SJCRH30 (cell line): ENCODE measurements around the gene NACAD. TPM values are rescaled to one million over a fixed set of nuclear protein-coding genes. Genes with fewer than 3 reads are reported as not detected.

Source experiments
- DNase-seq, 2 experiments: peaks; one replicate each; pipeline ENCODE4 v3.0.0-alpha.2; 2015 to 2020
- H3K27ac ChIP-seq: fragments of 250-450 bp; sonication (Bioruptor Pico); 2 replicates; pipeline ENCODE4 v1.5.1; 2020; ENCODE audit warnings: mild to moderate bottlenecking, moderate library complexity
- H3K27me3 ChIP-seq: fragments of 250-450 bp; sonication (Bioruptor Pico); 2 replicates; pipeline ENCODE4 v1.5.1; 2020; ENCODE audit warnings: mild to moderate bottlenecking, moderate library complexity
- H3K36me3 ChIP-seq: fragments of 250-450 bp; sonication (Bioruptor Pico); 2 replicates; pipeline ENCODE4 v1.5.1; 2020; ENCODE audit warnings: mild to moderate bottlenecking, moderate library complexity
- H3K4me1 ChIP-seq: fragments of 250-450 bp; sonication (Bioruptor Pico); 2 replicates; pipeline ENCODE4 v1.5.1; 2020; ENCODE audit warnings: mild to moderate bottlenecking, moderate library complexity
- H3K4me3 ChIP-seq: fragments of 250-450 bp; sonication (Bioruptor Pico); 2 replicates; pipeline ENCODE4 v1.5.1; 2020; ENCODE audit warnings: mild to moderate bottlenecking, moderate library complexity
- H3K9me3 ChIP-seq: fragments of 250-450 bp; sonication (Bioruptor Pico); replicated peaks from 2 replicates; pipeline ENCODE4 v1.5.1; 2020; ENCODE audit warnings: mild to moderate bottlenecking, moderate library complexity
- total RNA-seq: library from RNA; depleted of rRNA; stranded (reverse); fragments of >200 nt; shearing (Covaris generic); gene quantifications from 2 replicates; pipeline ENCODE4 v1.2.3, GENCODE V29; 2014

Gene NACAD
- total RNA-seq, 1 experiment from 2014 or later, result 4.8 TPM

DNA sequence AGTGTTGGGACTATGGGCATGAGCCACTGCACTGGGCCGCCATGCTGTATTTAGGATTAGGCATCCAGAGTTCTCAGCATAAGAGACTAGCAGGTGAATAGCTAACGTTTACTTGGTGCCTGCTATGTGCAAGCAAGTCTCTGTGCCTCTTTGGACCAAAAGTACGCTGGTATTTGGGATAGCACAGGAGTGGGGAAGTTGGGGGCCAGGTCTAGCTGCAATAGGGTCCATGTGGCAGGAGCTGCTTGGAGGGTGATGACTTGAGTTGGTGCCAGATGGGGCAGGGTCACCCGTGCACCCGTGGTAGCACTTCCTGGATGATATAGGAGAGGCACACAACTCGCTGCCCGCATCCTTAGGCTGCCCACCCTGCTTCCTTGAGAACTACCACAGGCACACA, 22.4 kb downstream of the NACAD start:
- H3K27ac ChIP-seq, result no peak overlapping the region
- peaks cover 23% of the 10 kb centered on the region for H3K36me3 ChIP-seq
- no peaks in the 10 kb centered on the region for H3K9me3 ChIP-seq
- no peaks in the 10 kb centered on the region for H3K4me1 ChIP-seq
- DNase-seq, result no peak
- no peak overlapping the region for H3K4me3 ChIP-seq
- H3K27me3 ChIP-seq, result no peaks in the 10 kb centered on the region

DNA sequence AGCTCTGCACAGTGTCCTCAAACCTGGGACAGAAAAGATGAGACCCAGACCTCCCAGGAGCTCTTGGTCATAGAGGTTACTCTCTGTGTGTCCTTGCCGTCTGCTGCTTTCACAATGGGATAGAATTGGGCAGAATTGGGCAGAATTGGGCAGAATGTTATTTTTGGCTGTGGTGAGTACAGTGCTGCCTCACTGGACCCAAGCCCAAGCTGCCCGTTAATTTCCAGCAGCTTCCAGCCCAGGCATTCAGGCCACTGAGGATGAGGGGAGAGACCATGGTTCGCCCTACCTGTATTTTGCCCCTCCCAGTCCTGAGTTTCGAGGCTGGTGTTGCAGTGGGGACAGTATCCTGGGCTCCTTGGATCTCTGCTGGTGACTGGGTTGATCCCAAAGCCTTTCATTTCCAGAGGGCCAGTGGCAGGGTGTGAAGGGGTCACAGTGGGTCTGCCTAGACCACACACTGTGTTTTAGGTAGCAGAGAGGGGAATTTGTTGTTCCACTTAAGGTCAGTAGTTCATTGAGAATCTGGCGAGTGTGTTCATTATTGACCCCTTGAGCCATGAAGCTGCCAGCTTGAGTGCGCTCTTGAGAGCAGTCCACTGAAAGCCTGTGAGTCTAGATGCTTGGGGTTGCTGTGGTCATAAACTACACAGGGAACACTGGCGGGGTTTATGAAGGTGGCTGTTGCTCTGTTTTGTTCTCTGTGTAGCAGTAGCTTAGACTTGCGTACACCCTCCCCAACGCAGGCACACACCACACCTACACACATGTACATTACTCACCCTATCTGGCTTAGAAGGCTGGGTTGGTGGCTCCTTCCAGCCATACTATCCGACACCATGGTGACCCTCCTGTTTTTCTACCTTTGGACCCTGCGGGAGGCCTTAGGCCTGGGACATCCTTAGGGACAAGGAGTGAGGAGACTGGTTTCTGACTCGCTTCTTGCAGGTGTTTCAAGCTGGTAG, 23.5 kb downstream of the NACAD start:
- Histone ChIP-seq H3K27me3 (no peaks in the 10 kb centered on the region), H3K9me3 (no peaks in the 10 kb centered on the region), H3K4me3 (no peak overlapping the region), H3K36me3 (peaks cover 23% of the 10 kb centered on the region), H3K4me1 (no peaks in the 10 kb centered on the region), H3K27ac (no peak overlapping the region)
- DNase-seq, result no peak

DNA sequence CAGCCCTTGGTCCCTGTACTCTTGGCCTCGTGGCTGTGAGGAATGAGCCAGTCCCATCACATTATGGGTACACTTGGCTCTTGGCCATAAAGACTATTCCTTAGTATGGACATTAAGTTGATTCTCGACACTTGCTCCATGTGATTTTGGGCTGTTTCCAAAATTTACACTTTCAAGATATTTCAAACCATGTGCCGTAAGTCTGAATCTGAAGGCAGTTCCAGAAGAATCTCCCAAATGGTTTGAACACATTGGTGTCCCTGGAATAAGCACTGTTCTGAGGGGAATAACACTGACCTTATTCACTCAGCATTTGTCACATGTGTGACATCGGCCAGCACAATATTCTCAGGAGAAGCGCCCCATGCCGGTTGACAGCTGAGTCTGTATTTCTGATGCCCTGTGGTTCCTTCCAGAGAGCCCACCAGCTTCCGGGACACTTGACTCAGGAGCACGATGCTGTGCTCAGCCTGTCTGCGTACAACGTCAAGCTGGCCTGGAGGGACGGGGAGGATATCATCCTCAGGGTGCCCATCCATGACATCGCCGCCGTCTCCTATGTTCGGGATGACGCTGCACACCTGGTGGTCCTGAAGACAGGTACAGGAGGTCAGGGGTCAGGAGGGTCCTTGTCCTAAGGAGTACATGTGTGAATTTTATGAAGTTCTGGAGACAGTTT, 24.6 kb downstream of the NACAD start:
- peaks cover 16% of the 10 kb centered on the region for H3K36me3 ChIP-seq
- H3K4me3 ChIP-seq, result no peak overlapping the region
- no peak for DNase-seq
- no peaks in the 10 kb centered on the region for H3K4me1 ChIP-seq
- no peak overlapping the region for H3K27ac ChIP-seq
- H3K27me3 ChIP-seq, result no peaks in the 10 kb centered on the region
- no peaks in the 10 kb centered on the region for H3K9me3 ChIP-seq

DNA sequence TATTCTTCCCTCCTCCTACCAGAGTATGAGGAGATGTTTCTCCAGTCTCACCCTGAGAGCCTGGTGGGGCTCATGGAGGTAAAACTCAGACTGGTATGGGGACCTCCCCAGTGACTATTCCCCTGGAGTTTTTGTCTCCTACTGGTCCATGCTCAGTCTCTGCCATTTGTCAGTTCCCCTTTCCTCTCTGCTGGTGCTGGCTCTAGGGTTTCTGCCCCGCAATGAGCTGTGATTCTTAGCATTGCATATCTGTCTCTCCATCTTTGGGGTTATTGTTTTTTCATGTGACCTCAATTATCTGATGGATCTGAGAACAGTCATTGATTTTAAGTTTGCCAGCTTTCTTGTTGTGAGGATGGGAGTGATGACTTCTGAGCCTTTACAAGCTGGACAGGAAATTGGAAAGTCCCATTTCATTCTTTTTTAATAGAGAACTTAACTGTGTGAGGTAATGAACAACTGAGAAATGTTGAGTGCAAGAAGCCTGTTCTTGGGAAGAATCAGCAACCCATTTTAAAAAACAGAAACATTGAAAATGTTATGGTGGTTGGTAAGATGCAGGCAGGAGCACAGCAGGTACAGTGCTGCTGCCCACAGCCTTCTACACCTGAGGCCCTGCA, 26.9 kb downstream of the NACAD start:
- peaks cover 13% of the 10 kb centered on the region; the same call in 1 of the 2 replicates for H3K36me3 ChIP-seq
- DNase-seq, result no peak
- H3K27me3 ChIP-seq, result no peaks in the 10 kb centered on the region
- H3K4me1 ChIP-seq, result no peaks in the 10 kb centered on the region
- no peak overlapping the region for H3K27ac ChIP-seq
- no peaks in the 10 kb centered on the region for H3K9me3 ChIP-seq
- no peak overlapping the region for H3K4me3 ChIP-seq

DNA sequence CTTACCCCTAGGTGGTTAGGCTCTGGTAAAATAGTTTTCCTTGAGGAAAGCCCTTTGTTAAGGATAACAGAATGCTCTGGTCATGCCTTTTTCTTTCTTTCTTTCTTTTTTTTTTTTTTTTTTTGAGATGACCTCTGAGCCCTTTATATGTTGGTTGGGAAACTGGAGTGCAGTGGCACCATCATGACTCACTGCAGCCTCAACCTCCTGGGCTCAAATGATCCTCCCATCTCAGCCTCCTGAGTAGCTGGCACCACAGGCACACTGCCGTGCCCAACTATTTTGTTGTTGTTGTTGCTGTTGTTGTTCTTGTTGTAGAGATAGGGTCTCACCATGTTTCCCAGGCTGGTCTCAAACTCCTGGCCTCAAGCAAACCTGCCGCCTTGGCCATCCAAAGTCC, 27.4 kb downstream of the NACAD start:
- no peak overlapping the region for H3K4me3 ChIP-seq
- peaks cover 13% of the 10 kb centered on the region; the same call in 1 of the 2 replicates for H3K36me3 ChIP-seq
- H3K9me3 ChIP-seq, result no peaks in the 10 kb centered on the region
- no peak overlapping the region for H3K27ac ChIP-seq
- H3K4me1 ChIP-seq, result no peaks in the 10 kb centered on the region
- no peak for DNase-seq
- no peaks in the 10 kb centered on the region for H3K27me3 ChIP-seq

DNA sequence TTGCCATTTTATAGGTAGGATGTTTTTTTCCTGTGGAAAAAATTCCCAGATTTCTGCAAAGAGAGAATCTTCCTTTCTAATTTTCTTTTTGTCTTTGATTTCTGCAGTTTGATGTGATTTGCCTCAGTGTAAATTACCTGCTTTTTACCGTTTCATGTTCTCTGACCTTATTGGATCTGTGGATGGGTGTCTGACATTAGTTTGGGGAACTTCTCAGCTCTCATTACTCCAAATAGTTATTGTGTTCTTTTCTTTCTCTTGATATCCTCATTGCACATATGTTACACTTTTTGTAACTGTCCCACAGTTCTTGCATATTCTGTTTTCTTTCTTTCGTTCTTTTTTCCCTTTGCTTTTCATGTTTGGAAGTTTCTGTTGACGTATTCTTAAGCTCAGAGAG, 28.5 kb downstream of the NACAD start:
- DNase-seq, result no peak
- no peak overlapping the region for H3K4me3 ChIP-seq
- no peaks in the 10 kb centered on the region for H3K27me3 ChIP-seq
- H3K9me3 ChIP-seq, result no peaks in the 10 kb centered on the region
- H3K36me3 ChIP-seq, result peaks cover 13% of the 10 kb centered on the region; the same call in 1 of the 2 replicates
- H3K27ac ChIP-seq, result no peak overlapping the region
- no peaks in the 10 kb centered on the region for H3K4me1 ChIP-seq

DNA sequence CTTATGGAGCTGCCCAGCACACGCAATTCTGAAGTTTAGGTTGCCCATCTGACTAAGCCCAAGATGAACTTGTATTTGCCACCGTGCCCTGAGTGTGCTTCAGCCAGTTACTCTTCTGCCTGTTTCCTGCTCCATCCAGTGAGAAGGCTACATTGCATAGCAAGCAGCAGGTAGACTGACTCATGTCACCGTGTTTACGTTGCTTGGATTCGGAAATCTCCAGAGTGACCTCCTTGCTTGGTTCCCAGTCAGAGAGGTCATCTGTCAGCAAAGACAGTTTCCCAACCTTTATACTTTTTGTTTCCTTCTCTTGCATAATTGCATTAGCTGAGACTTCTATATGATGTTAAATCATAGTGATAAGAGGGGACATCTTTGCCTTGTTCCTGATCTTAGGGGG, 30.9 kb downstream of the NACAD start:
- DNase-seq, result no peak
- no peaks in the 10 kb centered on the region for H3K4me1 ChIP-seq
- H3K27ac ChIP-seq, result no peak overlapping the region
- no peak overlapping the region for H3K4me3 ChIP-seq
- no peaks in the 10 kb centered on the region for H3K36me3 ChIP-seq
- H3K27me3 ChIP-seq, result no peaks in the 10 kb centered on the region
- no peaks in the 10 kb centered on the region for H3K9me3 ChIP-seq

DNA sequence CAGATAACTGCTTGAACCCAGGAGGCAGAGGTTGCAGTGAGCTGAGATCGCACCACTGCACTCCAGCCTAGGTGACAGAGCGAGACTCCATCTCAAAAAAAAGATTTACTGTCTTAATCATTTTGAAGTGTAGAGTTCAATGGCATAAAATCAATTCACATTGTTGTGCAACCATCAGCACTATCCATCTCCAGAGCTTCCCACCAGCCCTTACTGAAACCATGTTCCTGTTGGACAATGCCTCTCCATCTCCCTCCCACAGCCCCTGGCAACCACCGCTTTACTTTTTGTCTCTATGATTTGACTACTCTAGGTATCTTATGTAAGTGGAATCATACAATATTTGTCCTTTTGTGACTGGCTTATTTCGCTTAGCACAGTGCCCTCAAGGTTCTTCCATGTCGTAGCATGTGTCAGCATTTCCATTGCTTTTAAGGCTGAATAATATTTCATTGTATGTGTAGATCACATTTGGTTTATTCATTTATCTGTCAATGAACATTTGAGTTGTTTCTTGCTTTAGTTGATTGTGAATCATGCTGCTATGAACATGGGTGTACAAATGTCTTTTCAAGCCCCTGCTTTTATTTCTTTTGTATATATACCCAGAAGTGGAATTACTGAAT, 33.1 kb downstream of the NACAD start:
- no peaks in the 10 kb centered on the region for H3K9me3 ChIP-seq
- H3K27ac ChIP-seq, result no peak overlapping the region
- DNase-seq, result no peak
- no peaks in the 10 kb centered on the region for H3K36me3 ChIP-seq
- peaks cover 3% of the 10 kb centered on the region; the same call in 1 of the 2 replicates for H3K4me1 ChIP-seq
- no peaks in the 10 kb centered on the region for H3K27me3 ChIP-seq
- H3K4me3 ChIP-seq, result no peak overlapping the region

DNA sequence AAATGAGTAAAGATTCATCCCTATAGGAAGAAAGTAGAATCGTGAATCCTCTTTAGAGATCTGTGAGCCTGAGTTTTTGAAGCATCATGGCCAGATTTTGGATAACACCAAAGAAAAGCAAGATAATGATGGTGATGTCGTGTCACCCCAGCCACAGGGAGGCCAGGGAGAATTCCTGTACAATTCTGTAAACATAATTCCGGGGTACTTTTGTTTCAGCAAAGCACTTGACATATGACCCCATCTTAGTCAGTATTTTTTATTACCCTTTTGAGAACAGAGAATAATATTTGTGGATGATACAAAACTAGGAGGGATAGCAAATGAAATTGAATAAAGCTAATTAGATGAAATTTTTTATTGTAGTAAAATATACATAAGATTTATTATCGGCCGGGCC, 33.8 kb downstream of the NACAD start:
- H3K36me3 ChIP-seq, result no peaks in the 10 kb centered on the region
- no peaks in the 10 kb centered on the region for H3K27me3 ChIP-seq
- no peaks in the 10 kb centered on the region for H3K9me3 ChIP-seq
- DNase-seq, result no peak
- H3K27ac ChIP-seq, result no peak overlapping the region
- H3K4me1 ChIP-seq, result peaks cover 3% of the 10 kb centered on the region; the same call in 1 of the 2 replicates
- H3K4me3 ChIP-seq, result no peak overlapping the region

DNA sequence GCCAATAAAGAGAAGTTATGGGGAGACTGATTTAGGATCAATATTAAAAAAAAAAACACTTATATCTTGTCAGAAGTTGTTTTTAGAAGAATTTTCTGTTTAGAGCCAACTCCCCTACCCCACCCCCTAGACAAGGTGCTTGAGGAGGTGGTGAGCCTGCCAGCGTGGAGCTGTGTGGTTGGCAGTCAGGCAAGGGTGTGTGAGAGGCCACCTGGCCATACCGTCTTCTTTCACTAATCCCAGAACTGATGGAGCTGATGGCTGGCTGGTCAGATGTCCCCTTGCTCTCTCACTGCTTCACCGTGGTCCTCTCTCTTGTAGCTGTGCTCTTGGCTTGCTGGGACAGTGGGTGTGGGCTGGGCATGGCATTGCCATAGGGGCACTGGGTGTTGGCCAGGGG, 34.3 kb downstream of the NACAD start:
- no peak overlapping the region for H3K4me3 ChIP-seq
- H3K36me3 ChIP-seq, result no peaks in the 10 kb centered on the region
- H3K27ac ChIP-seq, result no peak overlapping the region
- peaks cover 3% of the 10 kb centered on the region; the same call in 1 of the 2 replicates for H3K4me1 ChIP-seq
- DNase-seq, result no peak
- no peaks in the 10 kb centered on the region for H3K9me3 ChIP-seq
- H3K27me3 ChIP-seq, result no peaks in the 10 kb centered on the region

DNA sequence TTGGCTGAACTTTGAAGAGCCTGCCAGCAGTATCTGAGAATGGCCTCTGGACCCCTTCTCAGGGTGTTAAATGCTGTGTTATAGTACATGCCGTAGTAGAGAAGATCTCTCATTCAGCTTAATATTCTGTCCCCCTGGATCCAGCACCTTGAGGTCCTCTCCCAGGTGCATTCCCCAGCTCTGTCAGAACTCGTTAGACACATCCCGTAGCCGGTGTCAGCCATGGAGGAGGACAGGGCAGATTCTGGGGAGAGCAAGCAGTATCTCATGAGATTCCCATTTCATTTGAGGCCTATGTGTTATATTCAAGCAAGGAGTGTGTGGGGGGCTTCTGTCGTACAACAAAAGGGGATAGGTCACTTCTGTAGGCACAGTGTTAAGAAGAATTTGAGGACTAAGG, 34.8 kb downstream of the NACAD start:
- H3K4me1 ChIP-seq, result peaks cover 3% of the 10 kb centered on the region; the same call in 1 of the 2 replicates
- no peak overlapping the region for H3K27ac ChIP-seq
- H3K36me3 ChIP-seq, result no peaks in the 10 kb centered on the region
- DNase-seq, result no peak
- no peaks in the 10 kb centered on the region for H3K9me3 ChIP-seq
- H3K4me3 ChIP-seq, result no peak overlapping the region
- no peaks in the 10 kb centered on the region for H3K27me3 ChIP-seq

DNA sequence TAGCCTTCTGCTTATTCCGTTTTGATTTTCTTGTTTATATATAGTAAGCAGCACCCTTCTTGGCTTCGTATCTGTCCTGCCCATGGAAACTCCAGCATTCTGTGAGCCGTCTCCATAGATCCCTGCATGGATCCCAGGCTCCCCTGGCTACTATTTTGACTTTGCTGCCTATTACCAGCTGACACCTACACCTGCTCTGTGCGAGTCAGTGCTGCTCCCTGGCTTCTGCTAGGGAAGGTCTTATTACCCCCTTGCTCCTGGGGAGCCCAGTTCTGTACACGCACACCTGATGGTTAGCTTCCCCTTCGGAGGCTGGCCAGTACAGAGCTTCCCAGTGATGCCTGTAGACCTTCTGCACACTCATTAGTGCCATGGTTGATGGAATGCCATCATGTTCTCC, 35.4 kb downstream of the NACAD start:
- H3K27ac ChIP-seq, result no peak overlapping the region
- H3K4me1 ChIP-seq, result peaks cover 3% of the 10 kb centered on the region; the same call in 1 of the 2 replicates
- H3K4me3 ChIP-seq, result no peak overlapping the region
- no peaks in the 10 kb centered on the region for H3K27me3 ChIP-seq
- H3K9me3 ChIP-seq, result no peaks in the 10 kb centered on the region
- H3K36me3 ChIP-seq, result no peaks in the 10 kb centered on the region
- DNase-seq, result no peak

DNA sequence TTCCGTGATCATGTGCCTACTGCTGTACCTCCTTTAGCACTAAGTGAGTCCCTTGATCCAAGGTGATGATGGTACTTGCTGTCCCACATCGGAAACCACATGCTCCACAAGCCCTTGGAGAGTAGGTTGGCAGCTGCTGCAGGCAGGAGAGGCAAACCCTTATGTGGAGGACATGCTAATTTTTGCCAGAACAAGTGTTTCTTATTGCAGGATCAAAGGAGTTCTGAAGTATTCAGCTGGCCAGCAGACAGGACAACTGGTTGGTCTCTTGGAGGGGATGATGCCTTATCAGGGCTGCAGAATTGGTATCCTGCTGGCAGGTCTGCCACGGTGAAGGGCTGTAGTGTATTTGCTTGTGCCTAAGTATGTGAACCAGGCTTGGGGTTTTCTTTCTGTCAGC, 36.8 kb downstream of the NACAD start:
- peaks cover 3% of the 10 kb centered on the region; the same call in 1 of the 2 replicates for H3K4me1 ChIP-seq
- H3K27ac ChIP-seq, result no peak overlapping the region
- no peak overlapping the region for H3K4me3 ChIP-seq
- H3K36me3 ChIP-seq, result no peaks in the 10 kb centered on the region
- H3K27me3 ChIP-seq, result no peaks in the 10 kb centered on the region
- no peaks in the 10 kb centered on the region for H3K9me3 ChIP-seq
- DNase-seq, result peak; percentile 46 to 61

DNA sequence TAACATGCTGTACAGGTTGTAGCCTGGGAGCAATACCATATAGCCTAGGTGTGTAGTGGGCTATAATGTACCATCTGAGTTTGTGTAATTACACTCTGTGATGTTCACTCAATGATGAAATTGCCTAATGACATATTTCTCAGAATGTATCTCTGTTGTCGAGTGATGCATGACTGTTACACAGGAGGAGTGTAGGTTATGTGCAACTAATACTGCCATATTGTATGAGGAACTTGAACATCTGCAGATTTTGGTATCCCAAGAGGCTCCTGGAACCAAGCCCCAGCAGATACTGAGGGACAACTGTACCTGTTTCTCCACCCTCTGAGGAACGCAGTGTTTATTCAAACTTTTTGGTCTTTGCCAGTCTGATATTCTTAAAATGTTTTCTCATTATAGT, 38.6 kb downstream of the NACAD start:
- Histone ChIP-seq H3K4me1 (peaks cover 3% of the 10 kb centered on the region; the same call in 1 of the 2 replicates), H3K27ac (no peak overlapping the region), H3K9me3 (no peaks in the 10 kb centered on the region), H3K27me3 (no peaks in the 10 kb centered on the region), H3K36me3 (no peaks in the 10 kb centered on the region), H3K4me3 (no peak overlapping the region)
- no peak for DNase-seq
